HCT116 (cell line): Measurements from ENCODE around the gene GPR146.

ENCODE experiments used
- REST ChIP-seq: IDR thresholded peaks from 2 replicates; pipeline ENCODE4 v1.6.1; 2012; ENCODE audit warnings: low read depth
- SP1 ChIP-seq: IDR thresholded peaks from 2 replicates; pipeline ENCODE4 v1.6.1; 2012; ENCODE audit warnings: low read depth
- ZBTB33 ChIP-seq: IDR thresholded peaks from 2 replicates; pipeline ENCODE4 v1.6.1; 2011; ENCODE audit warnings: mild to moderate bottlenecking, low read length, moderate library complexity; ENCODE audit not compliant: insufficient replicate concordance; ENCODE audit errors: extremely low read depth

GRCh38 chr7:1078985-1079384 is 34.6 kb downstream of the GPR146 start:
- TF ChIP-seq SP1 (no peak), REST (no peak), ZBTB33 (no peak)
